ENCODE results near the gene CDH4.

DNA sequence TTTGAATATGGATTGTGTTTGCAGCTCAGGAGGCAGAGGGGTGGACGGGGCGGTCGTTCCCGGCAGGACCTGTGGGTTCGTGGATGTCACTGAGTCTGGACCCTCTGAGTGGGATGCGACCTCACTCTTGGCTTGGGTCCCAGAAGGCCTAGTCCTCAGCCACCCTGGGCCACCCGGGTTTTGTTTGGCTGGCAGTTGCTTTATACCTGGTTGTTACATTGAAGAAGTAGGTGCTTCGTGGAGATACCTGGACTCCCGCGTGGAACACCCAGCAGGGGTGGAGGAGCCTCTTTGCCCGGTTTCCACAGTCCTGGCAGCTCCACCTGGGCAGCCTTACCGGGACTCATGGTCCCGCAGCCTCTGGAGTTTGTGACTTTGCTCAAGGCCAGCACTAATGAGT, 408.5 kb downstream of the CDH4 start:
- no peak for TF ChIP-seq POLR2A (IDR thresholded peaks at IDR 0.05; ENCODE audit: low read depth, low read length)
- TF ChIP-seq, protein P1, sequence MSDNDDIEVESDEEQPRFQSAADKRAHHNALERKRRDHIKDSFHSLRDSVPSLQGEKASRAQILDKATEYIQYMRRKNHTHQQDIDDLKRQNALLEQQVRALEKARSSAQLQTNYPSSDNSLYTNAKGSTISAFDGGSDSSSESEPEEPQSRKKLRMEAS (IDR thresholded peaks at IDR 0.05; ENCODE audit: insufficient read depth, insufficient read length), result no peak
- no peak for TF ChIP-seq JUN (IDR thresholded peaks at IDR 0.05; ENCODE audit: borderline replicate concordance, insufficient read depth, insufficient read length, low read depth)
- TF ChIP-seq, protein P2, sequence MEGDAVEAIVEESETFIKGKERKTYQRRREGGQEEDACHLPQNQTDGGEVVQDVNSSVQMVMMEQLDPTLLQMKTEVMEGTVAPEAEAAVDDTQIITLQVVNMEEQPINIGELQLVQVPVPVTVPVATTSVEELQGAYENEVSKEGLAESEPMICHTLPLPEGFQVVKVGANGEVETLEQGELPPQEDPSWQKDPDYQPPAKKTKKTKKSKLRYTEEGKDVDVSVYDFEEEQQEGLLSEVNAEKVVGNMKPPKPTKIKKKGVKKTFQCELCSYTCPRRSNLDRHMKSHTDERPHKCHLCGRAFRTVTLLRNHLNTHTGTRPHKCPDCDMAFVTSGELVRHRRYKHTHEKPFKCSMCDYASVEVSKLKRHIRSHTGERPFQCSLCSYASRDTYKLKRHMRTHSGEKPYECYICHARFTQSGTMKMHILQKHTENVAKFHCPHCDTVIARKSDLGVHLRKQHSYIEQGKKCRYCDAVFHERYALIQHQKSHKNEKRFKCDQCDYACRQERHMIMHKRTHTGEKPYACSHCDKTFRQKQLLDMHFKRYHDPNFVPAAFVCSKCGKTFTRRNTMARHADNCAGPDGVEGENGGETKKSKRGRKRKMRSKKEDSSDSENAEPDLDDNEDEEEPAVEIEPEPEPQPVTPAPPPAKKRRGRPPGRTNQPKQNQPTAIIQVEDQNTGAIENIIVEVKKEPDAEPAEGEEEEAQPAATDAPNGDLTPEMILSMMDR (IDR thresholded peaks at IDR 0.05; ENCODE audit: extremely low read depth in 1 of 2, insufficient read depth in 1 of 2, low read depth in 1 of 2, low read length in 2 of 2), result no peak
- no peak for TF ChIP-seq EZH2 (IDR thresholded peaks at IDR 0.05; ENCODE audit: borderline replicate concordance, low read depth, low read length, severe bottlenecking)
- no peak for TF ChIP-seq POLR2AphosphoS5 (IDR thresholded peaks at IDR 0.05; ENCODE audit: insufficient read depth, low read depth, low read length)
- TF ChIP-seq GATA2 (IDR thresholded peaks at IDR 0.05; ENCODE audit: insufficient read depth, insufficient read length, low read depth, low read length), result no peak
- TF ChIP-seq MYC (IDR thresholded peaks at IDR 0.05; ENCODE audit: low read depth, low read length), result no peak

Data from endothelial cell of umbilical vein (primary cell).